Activated CD4-positive, CD25-positive, alpha-beta regulatory T cell treated with anti-CD3 and anti-CD28 coated beads, Interleukin-2, amount 50 U/mL, for 72 hours (primary cell): ENCODE data around the gene RSPRY1.
"Not testable (repeated sequence)": the region's sequence is repeated elsewhere in the genome, so short reads cannot be mapped to it uniquely, and the experiment has no call there.

Experiments used
- DNase-seq: peaks from one replicate; pipeline ENCODE4 v3.0.0; 2021

RSPRY1 gene

DNA sequence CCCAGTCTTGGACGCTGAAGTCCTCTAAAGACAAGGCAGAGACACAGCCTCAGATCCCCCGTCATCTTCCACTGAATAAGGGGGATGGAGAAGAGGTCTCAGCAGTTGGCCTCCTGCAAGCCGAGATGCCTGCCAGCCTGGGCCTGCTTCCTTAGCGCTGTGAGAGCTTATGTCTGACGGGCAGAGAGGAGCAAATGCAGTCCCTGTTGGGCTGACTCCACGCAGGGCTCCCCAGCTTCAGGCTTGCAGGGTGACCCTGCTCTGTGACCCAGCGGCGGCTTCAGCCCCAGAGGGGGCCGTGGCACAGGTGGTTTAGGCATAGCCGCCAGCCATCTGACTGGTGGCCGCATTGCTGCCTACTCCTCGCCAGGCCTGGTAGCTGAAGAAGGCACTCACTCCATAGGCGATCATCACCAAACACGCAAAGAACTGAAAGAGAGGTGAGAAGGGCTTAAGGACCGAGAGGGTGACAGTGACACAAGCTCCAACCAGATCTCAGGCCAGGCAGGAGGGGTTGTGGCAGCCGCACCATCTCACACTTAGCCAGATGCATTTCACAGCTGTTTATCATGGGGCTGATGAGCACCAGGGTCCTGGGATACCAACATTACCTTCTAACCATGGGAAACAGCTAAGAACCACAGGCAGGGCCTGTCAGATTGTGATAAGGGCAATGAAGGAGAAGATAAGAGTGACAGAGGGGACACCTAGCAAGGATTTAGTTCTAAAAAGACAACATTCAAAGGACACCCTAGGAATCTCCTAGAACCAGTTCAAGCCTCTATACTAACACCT lies 70.7 kb downstream of the RSPRY1 start:
- peak; percentile 26 for DNase-seq

GRCh38 chr16:57257455-57258070 lies 71.4 kb downstream of the RSPRY1 start:
- peak; percentile 8 for DNase-seq

GRCh38 chr16:57258226-57258909 lies 72.2 kb downstream of the RSPRY1 start:
- DNase-seq, result peak; percentile 23

DNA sequence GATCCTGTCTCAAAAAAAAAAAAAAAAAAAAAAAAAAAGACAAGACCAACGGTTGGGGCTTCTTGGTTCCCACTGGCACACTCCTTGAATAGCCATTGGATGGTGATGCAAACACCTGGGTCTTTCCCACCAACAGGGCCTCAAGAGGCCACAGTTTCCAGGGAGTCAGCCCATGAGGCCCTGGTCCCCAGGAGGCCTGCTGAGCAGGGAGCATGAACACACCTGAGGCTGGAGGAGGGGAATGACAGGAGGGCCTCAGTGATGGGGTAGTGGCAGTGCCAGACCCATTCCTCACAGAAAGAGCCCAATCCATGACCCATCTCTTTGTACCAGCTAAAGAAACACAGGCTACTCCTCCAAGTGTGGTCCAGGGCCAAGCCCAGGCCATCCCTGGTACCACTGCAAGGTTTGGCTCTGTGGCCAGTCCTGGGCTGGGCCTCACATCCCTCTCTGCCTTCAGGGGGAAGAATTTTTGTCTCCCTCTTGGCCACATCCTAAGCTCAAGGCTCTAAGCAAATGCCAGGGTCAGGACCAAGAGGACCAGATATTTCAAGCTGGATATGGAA lies 72.9 kb downstream of the RSPRY1 start:
- peak; percentile 6 for DNase-seq

GRCh38 chr16:57260294-57260929 lies 74.3 kb downstream of the RSPRY1 start:
- peak; percentile 29 for DNase-seq

GRCh38 chr16:57261806-57262205 lies 75.7 kb downstream of the RSPRY1 start:
- DNase-seq, result no peak

DNA sequence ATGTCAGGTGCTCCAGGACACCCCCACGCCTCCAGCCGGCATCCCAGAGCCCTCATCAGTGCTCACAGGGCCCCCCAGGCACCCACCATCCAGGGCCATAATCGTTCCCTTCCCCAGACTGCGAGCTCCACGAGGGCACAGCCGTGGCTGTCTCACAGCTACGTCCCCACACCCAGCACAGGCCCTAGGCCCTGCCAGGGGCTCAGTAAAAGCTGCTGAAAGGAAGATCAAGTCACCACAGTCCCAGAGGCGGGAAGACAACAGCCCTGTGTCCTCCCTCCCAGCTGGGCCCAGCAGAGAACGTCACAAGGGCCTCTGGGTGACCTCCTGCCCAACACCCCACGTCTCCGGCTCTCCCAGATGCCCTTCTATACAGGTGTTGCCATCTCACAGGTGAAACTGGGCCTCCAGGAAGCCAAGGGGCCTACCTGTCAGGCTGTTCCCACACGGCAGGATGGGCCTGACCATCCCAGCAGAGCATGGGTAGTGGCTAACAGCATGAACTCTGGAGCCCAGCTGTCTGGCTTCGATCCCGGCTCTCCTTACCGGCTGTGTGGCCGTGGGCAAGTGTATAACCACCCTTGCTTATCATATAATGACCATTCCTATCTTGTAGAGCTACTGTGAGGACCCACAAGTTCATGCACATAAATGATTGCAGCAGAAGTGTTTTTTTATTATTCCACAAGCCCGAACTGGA lies 76.9 kb downstream of the RSPRY1 start:
- no peak for DNase-seq

DNA sequence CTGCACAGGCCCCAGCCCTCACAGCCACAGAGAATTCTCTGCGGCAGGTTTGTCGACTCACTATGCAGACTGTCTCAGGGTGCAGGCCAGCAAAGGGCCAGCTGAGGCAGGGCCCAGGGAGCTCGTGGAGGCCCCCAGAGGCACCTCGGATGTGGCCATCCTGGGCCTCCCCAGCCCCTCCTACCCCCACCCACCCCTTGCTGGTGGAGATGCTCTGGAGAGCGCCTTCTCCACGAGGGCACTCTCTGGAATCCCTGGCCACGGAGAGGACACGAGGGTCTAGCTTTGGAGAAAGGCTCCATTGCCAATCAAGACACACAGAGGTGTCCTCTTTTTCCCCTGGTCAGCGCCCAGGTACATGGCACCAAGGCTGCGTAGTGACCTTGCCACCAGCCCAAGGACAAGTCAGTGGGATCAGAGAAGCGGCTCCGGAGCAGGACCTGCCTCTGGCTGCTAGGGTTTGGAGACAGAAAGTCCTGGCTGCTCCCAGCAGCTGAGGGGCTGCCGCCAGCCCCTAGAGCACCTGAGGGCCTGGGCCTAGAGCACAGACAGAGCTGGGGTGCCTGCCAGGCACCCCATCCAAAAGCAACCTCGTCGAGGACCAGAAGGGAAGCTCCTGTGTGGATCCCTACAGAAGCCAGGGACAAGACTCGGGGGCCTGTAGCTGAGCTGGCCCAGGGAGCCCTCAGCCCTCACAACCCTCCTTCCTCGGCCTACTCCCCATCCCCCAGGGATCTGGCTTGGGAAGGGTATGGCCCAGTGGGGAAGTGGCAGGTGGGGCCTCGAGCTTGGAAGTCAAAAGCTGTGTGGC lies 77.6 kb downstream of the RSPRY1 start:
- DNase-seq, result no peak

DNA sequence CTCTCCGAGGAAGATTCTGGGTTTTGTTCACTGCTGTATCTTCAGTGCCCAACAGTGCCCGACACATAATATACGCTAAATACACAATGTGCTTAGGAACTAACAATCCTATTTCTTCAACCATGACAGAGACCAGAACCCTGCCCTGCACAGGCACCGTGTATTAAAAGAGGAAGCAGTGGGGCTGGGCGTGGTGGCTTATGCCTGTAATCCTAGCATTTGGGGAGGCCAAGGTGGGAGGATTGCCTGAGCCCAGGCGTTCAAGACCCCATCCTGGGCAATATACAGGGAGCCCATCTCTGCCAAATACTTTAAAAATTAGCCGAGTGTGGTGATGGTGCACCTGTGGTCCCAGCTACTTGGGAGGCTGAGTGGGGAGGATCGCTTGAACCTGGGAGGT lies 78.3 kb downstream of the RSPRY1 start:
- no peak for DNase-seq

- no peak for DNase-seq
Measured at GRCh38 chr16:57264950-57265371, 78.8 kb downstream of the RSPRY1 start.

DNA sequence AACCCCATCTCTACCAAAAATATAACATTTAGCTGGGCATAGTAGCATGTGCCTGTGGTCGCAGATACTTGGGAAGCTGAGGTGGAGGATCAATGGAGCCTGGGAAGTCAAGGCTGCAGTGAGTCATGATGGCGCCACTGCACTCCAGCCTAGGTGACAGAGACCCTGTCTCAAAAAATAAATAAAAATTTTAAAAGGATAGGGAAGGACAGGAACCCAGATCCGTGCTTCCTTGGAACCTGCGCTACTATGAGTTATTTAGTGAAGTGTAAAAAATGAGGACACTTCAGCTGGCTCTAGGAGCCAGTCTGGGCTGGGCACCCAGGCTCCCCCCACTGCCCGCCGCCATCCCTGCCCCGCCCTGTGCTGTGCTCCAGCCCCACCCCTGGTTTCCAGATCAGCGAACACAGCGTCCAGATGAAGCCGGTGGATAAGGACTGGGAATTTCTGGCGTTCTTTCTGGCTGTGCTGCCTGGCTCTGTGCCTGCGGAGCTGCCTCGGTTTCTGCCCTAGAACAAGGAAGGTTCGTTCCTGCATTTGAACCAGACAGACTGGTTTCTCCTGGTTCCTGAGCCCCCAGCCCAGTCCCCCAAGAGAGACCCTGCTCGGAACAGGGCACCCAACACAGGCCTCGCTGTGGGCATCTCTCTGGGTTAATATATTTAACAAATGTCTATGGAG lies 79.9 kb downstream of the RSPRY1 start:
- DNase-seq, result no peak

DNA sequence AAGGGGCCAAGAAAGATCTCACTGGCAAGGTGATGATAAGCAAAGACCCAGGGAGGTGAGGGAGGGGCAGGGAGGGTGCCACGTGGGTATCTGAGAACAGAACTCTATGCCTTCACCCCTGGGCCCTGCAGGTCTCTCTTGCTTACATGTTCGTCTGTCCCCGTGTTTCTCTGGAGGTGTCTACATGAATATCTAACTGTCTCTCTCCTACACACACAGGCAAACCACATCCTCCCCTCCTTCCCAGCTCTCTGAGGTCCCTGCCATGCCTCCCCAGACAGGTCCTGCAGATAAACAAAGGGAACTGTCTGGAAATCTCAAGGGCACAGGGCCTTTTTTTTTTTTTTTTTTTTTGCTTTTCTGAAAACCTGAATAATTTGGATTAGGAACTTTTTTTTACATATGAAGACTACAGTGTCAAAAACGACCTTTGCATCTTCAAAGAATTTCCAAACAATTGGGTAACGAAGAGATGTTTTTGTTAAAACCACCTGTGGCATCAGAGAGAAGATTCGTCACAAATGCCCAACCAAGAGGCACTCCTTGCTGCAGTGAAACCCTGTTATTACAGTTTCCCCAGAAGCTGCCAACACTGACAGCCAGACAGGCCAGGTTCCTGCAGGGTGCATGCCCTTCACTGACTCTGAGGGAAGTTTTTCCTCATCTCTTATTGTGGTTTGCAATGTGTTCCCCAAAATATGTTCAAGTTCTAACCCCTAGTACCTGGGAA lies 80.6 kb downstream of the RSPRY1 start:
- no peak for DNase-seq

DNA sequence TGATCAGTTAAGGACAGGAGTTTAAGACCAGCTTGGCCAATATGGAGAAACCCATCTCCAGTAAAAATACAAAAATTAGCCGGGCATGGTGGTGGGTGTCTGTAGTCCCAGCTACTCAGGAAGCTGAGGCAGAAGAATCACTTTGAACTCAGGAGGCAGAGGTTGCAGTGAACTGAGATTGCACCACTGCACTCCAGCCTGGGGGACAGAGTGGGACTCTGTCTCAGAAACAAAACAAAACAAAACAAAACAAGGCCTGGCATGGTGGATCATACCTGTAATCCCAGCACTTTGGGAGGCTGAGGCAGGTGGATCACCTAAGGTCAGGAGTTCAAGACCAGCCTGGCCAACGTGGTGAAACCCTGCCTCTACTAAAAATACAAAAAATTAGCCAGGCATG lies 81.2 kb downstream of the RSPRY1 start:
- not testable (repeated sequence) for DNase-seq

- DNase-seq, result no peak
Measured at GRCh38 chr16:57268804-57269800, 83.0 kb downstream of the RSPRY1 start.

DNA sequence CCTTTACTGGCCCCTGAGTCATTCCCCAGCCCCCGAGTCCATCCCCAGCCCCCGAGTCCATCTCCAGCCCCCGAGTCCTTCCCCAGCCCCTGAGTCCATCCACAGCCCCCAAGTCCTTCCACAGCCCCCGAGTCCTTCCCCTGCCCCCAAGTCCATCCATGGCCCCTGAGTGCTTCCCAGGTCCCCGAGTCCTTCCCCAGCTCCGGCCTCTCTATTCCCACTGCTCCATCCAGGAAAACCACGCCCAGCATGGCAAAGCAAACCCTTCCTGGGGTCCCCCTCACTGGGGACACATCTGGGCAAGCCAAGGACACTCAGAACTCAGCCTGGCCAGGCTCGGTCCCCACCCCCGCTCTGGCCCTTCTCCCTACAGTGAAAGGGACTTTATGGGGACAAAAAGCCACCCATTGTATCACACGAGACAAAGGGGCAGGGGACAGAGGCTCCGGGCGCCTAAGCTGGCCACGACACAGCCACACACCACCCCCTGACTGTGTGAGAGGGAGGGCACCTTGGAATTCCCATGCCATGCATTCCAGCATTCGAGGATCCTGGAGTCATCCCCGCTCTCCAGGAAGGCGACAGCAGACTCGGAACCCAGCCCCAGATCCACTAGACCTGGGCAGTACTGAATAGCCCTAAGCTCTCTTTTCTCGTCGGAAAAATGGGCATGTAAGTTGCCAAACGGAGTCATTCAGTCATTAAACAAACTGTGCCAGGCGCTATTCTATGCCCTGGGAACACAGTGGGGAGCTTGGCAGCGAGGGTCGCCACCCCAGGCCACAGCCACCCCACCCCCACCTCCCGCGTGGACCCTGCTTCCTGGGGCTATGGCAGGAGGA lies 84.3 kb downstream of the RSPRY1 start:
- DNase-seq, result no peak

DNA sequence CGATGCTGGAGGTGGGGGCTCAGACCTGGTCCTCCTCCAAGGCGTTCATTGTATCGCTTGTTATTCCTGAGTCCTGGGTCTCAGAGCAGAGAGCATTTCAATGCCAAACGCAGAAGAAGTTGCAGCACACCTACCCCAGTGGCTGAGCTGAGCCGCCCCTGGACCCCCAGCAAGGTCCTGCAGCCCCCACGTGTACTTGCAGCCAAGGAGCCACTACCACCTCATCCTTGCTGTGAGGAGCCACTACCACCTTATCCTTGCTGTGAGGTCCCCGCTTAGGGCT lies 84.9 kb downstream of the RSPRY1 start:
- no peak for DNase-seq

DNA sequence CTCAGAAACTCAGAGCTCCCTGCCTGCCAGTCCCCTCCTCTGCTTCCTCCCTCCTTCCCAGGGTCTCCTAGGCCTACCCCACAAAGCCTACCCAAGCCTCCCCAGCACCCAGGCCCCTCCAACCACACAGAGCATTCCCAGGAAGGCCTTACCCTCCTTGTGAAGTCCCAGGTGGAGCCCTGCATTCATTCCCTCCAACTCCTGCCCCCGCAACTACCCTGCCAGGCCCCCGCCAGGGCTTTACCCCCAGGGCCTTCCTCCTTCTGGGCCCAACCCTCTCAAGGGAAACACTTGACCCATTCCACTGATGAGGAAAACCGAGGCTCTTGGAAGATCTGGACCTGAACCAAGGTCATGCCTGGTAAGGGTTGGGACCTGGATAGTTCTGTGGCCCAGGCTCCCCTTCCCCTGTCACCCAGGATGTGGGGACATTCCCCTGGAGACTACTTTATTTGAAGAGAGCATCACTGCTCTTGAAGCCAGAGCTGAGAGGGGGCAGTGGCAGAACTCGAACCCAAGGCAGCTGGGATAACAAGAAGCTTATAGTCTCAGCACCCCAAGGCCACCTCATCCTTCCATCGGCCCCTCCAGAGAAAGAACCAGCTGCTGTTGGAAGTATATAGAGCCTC lies 85.9 kb downstream of the RSPRY1 start:
- DNase-seq, result no peak

GRCh38 chr16:57273359-57273758 lies 87.2 kb downstream of the RSPRY1 start:
- DNase-seq, result no peak
